Stomach (tissue), 9 donors: Measurements from ENCODE around the gene FSHR. TPM values are rescaled to one million over a fixed set of nuclear protein-coding genes. Genes with fewer than 3 reads are reported as not detected.

ENCODE experiments used
- DNase-seq, 2 donors: peaks; one replicate each; pipeline versions ENCODE4 v3.0.0 to v3.0.0-alpha.2; 2013 to 2019
- H3K27ac ChIP-seq, 5 donors: fragments of 200-600 bp in 4 of 5; sonication (generic) in 4 of 5; one replicate each; pipeline ENCODE4 v1.5.1; 2013 to 2019; ENCODE audit warnings: mild to moderate bottlenecking in 1 of 5, moderate library complexity in 1 of 5
- H3K27me3 ChIP-seq, 3 donors: fragments of 200-600 bp; sonication (generic); one replicate each; pipeline ENCODE4 v1.5.1; 2017 to 2019; ENCODE audit warnings: mixed run types in 1 of 3
- H3K36me3 ChIP-seq, 4 donors: fragments of 200-600 bp; sonication (generic); 1 replicate in 3 of 4; 2 replicates in 1 of 4; pipeline ENCODE4 v1.5.1; 2016 to 2019
- H3K4me1 ChIP-seq, 4 donors: fragments of 200-600 bp; sonication (generic); one replicate each; pipeline ENCODE4 v1.5.1; 2016 to 2019
- H3K4me3 ChIP-seq, 4 donors: fragments of 200-600 bp; sonication (generic) in 3 of 4; one replicate each; pipeline ENCODE4 v1.5.1; 2016 to 2019; ENCODE audit warnings: mild to moderate bottlenecking in 1 of 4
- H3K9me3 ChIP-seq, 4 donors: fragments of 200-600 bp; sonication (generic); one replicate each; pipeline ENCODE4 v1.5.1; 2016 to 2019
- EP300 ChIP-seq: sonication (generic); formaldehyde crosslinking; IDR thresholded peaks from one replicate; pipeline ENCODE4 v1.6.1; 2017; ENCODE audit warnings: antibody characterized with exemption
- POLR2A ChIP-seq, 4 donors: fragments of 450-650 bp; IDR thresholded peaks; one replicate each; pipeline ENCODE4 v1.6.1; 2016; ENCODE audit warnings: antibody characterized with exemption in 4 of 4, control low read depth in 2 of 4, mild to moderate bottlenecking in 1 of 4, moderate library complexity in 1 of 4
- POLR2AphosphoS5 ChIP-seq, 3 donors: sonication (generic); formaldehyde crosslinking; IDR thresholded peaks; one replicate each; pipeline ENCODE4 v1.6.1; 2016; ENCODE audit warnings: antibody characterized with exemption in 3 of 3
- WGBS, 5 donors: extraction: QIAGEN DNeasy Blood & Tissue Kit in 3 of 5; methylation state at CpG; one replicate each; pipeline versions ENCODE4 v1.1.5 to v1.1.7; 2013 to 2018; 5-methylcytosine and 5-hydroxymethylcytosine counted together
- intact Hi-C: fragments of 100-400 bp; cut with DNase I; formaldehyde crosslinking; loops from one replicate; pipeline ENCODE4 v1.15.1; 2023; ENCODE audit warnings: low total_unique reads
- polyA plus RNA-seq, 3 donors: library from polyadenylated mRNA; stranded (reverse); fragments of 200-250 nt; gene quantifications; one replicate each; pipeline ENCODE4 v1.2.3, GENCODE V29; 2013
- total RNA-seq, 5 donors: library from RNA; depleted of rRNA; stranded (reverse); fragments of >200 nt; gene quantifications; one replicate each; pipeline versions ENCODE4 v1.1.0 to v1.2.3, GENCODE V29; 2014 to 2016
- TF ChIP-seq, protein P1 (sequence below), 7 experiments: fragments of 450-650 bp in 4 of 7; fragments of 200-600 bp in 3 of 7; sonication (generic) in 3 of 7; IDR thresholded peaks; one replicate each; pipeline ENCODE4 v1.5.1; 2016 to 2019; ENCODE audit warnings: antibody characterized with exemption in 7 of 7, control low read depth in 2 of 7, mild to moderate bottlenecking in 1 of 7
- donor health status: healthy with polysubstance abuse.
- donor health status: Bipolar disorder and iron deficiency.
- donor health status: healthy.

FSHR gene
- total and polyA plus RNA-seq, 8 donors, result not detected

DNA sequence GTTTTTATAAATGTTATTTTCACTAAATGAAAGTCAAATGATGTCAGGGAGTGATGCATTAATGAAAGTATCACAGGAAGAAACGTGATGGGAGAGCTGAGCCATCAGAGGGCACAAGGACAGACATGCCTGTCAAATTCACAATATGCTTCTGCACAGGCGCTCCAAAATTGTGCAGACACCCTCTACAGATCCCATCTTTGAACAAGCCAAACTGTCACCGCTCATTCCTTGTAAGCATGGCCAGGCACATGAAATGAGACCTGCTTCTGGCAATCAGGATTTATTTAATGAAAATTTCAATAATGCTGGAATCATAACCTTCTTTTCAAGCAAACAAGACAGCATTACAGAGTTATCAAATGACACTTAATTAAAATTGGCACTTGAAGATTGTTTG lies 20.4 kb upstream of the FSHR start:
- Histone ChIP-seq H3K4me1 (no peaks in the 10 kb centered on the region), H3K27me3 (no peaks in the 10 kb centered on the region), H3K9me3 (peaks cover 0 to 16% (median 7%) of the 10 kb centered on the region in 4 donors), H3K27ac (no peak overlapping the region), H3K36me3 (no peaks in the 10 kb centered on the region), H3K4me3 (no peak overlapping the region)
- intact Hi-C loops, result no loop called here
- DNase-seq, result no peak
- WGBS, 5 donors, result 71 to 75% (median 72%) methylated on average over 3 of the region's 3 CpGs
- TF ChIP-seq EP300 (no peak), POLR2A (IDR thresholded peaks at IDR 0.05) (no peak), POLR2AphosphoS5 (IDR thresholded peaks at IDR 0.05) (no peak)
- TF ChIP-seq, protein P1, sequence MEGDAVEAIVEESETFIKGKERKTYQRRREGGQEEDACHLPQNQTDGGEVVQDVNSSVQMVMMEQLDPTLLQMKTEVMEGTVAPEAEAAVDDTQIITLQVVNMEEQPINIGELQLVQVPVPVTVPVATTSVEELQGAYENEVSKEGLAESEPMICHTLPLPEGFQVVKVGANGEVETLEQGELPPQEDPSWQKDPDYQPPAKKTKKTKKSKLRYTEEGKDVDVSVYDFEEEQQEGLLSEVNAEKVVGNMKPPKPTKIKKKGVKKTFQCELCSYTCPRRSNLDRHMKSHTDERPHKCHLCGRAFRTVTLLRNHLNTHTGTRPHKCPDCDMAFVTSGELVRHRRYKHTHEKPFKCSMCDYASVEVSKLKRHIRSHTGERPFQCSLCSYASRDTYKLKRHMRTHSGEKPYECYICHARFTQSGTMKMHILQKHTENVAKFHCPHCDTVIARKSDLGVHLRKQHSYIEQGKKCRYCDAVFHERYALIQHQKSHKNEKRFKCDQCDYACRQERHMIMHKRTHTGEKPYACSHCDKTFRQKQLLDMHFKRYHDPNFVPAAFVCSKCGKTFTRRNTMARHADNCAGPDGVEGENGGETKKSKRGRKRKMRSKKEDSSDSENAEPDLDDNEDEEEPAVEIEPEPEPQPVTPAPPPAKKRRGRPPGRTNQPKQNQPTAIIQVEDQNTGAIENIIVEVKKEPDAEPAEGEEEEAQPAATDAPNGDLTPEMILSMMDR (IDR thresholded peaks at IDR 0.05), result no peak

DNA sequence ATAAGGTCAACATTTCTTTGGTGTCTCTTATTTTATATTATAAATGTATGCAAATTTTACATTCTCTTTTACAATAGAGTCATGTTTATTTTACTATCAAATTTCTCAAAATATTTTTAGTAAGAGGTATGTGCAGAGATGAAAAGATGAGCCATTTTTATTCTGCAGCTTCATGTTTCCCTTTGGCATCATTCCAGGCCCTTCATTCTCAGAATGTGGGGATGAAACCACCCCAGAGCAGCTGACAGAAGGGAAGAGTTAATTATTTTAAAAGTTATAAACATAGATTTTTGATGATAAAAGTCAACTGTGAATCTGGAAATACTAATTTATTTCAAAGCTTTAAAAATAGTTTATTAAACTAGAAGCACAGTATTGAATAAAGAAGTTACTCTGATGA lies 12.8 kb upstream of the FSHR start:
- TF ChIP-seq, protein P1 (IDR thresholded peaks at IDR 0.05), result no peak
- TF ChIP-seq POLR2AphosphoS5 (IDR thresholded peaks at IDR 0.05) (no peak), POLR2A (IDR thresholded peaks at IDR 0.05) (no peak), EP300 (no peak)
- Histone ChIP-seq H3K9me3 (peaks cover 0 to 18% (median 9%) of the 10 kb centered on the region in 4 donors), H3K4me1 (no peaks in the 10 kb centered on the region), H3K4me3 (no peak overlapping the region), H3K27me3 (no peaks in the 10 kb centered on the region), H3K36me3 (no peaks in the 10 kb centered on the region), H3K27ac (no peak overlapping the region)
- intact Hi-C loops, result no loop called here
- DNase-seq, result no peak

DNA sequence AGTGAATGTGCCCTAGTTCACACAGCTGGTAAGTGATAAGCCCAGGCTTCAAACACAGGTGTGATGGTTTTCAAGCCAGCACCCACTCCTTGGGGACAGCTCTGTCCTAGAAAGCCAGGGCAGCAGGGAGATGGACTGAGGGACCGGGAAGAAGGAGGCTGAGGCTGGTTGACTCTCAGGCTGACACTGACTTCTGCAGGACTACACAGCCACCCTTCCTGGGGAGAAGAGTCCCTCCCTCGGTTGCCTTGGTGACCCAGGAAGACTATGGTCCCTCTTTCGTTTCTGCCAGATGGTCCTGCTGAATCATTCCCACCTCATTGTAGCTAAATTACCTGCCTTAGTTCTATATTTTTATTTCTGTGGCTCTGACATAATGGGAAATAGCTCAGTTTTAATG lies 11.3 kb upstream of the FSHR start:
- intact Hi-C loops, result no loop called here
- 37 to 58% (median 49%) methylated on average over 3 of the region's 3 CpGs for WGBS, 5 donors
- Histone ChIP-seq H3K4me1 (no peaks in the 10 kb centered on the region), H3K27ac (no peak overlapping the region), H3K4me3 (no peak overlapping the region), H3K36me3 (no peaks in the 10 kb centered on the region), H3K9me3 (peaks cover 0 to 18% (median 9%) of the 10 kb centered on the region in 4 donors), H3K27me3 (no peaks in the 10 kb centered on the region)
- no peak for DNase-seq
- TF ChIP-seq POLR2AphosphoS5 (IDR thresholded peaks at IDR 0.05) (no peak), EP300 (no peak), POLR2A (IDR thresholded peaks at IDR 0.05) (no peak)
- TF ChIP-seq, protein P1 (IDR thresholded peaks at IDR 0.05), result no peak

DNA sequence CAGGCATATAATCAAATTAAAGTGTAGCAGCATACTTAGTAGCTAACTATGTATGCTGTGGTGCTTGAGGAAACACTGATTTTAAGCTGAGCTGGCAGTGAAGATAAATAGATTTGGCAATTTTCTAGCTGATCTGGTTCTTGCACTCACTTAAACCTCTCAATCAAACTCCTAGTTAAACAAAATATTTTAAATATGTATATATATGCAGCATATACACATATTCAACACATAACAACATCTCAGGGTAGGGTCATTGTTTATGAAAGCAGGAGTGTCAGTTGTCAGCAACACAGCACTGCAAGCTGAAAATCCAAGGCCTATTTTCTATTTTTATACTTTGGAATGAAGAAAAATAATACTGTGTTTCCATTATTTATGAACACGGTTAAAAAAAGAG lies 10.4 kb upstream of the FSHR start:
- Histone ChIP-seq H3K36me3 (no peaks in the 10 kb centered on the region), H3K27me3 (no peaks in the 10 kb centered on the region), H3K4me3 (no peak overlapping the region), H3K4me1 (no peaks in the 10 kb centered on the region), H3K9me3 (peaks cover 0 to 11% (median 2%) of the 10 kb centered on the region in 4 donors), H3K27ac (no peak overlapping the region)
- no peak for DNase-seq
- intact Hi-C loops, result no loop called here
- TF ChIP-seq POLR2AphosphoS5 (IDR thresholded peaks at IDR 0.05) (no peak), POLR2A (IDR thresholded peaks at IDR 0.05) (no peak), EP300 (no peak)
- TF ChIP-seq, protein P1 (IDR thresholded peaks at IDR 0.05), result no peak
- 64 to 85% (median 79%) methylated on average over 1 of the region's 1 CpG for WGBS, 5 donors
